ENCODE measurements around the gene PPM1J.

PPM1J gene

GRCh38 chr1:112704934-112705627 lies 10.1 kb downstream of the PPM1J start:
- no peak overlapping the region for H3K27ac ChIP-seq (ENCODE audit: low read depth, low read length)
- H4K20me1 ChIP-seq (ENCODE audit: low read depth, low read length), result no peaks in the 10 kb centered on the region
- no peaks in the 10 kb centered on the region for H3K79me2 ChIP-seq (ENCODE audit: insufficient read depth, low read length)
- peak overlapping the region; percentile 11 for H3K4me2 ChIP-seq (ENCODE audit: low read depth, low read length, poor library complexity, severe bottlenecking)
- H2AFZ ChIP-seq (ENCODE audit: low read depth, low read length, severe bottlenecking), result no peak overlapping the region
- no peak for TF ChIP-seq CTCF (IDR thresholded peaks at IDR 0.05; ENCODE audit: insufficient read depth, low read length, poor library complexity, severe bottlenecking)
- no peak for TF ChIP-seq EZH2phosphoT487 (conservative IDR thresholded peaks at IDR 0.05; ENCODE audit: low read length)
- no peak overlapping the region for H3K4me3 ChIP-seq (ENCODE audit: insufficient read depth, low read length, poor library complexity, severe bottlenecking)
- H3K9me2 ChIP-seq (replicated peaks; ENCODE audit: insufficient read depth, low read length), result no peaks in the 10 kb centered on the region
- H3K36me3 ChIP-seq (ENCODE audit: low read length), result no peaks in the 10 kb centered on the region
- H3K27me3 ChIP-seq (ENCODE audit: low read length), result no peaks in the 10 kb centered on the region
- no peaks in the 10 kb centered on the region for H3F3A ChIP-seq (ENCODE audit: insufficient read depth)
- H3K9me3 ChIP-seq (ENCODE audit: insufficient read depth, low read length), result no peaks in the 10 kb centered on the region
- H3K9ac ChIP-seq (ENCODE audit: low read length), result no peak overlapping the region

- no peak overlapping the region for H2AFZ ChIP-seq (ENCODE audit: low read depth, low read length, severe bottlenecking)
- H3K79me2 ChIP-seq (ENCODE audit: insufficient read depth, low read length), result no peaks in the 10 kb centered on the region
- H3K4me3 ChIP-seq (ENCODE audit: insufficient read depth, low read length, poor library complexity, severe bottlenecking), result no peak overlapping the region
- H3K27me3 ChIP-seq (ENCODE audit: low read length), result no peaks in the 10 kb centered on the region
- TF ChIP-seq EZH2phosphoT487 (conservative IDR thresholded peaks at IDR 0.05; ENCODE audit: low read length) (no peak), CTCF (IDR thresholded peaks at IDR 0.05; ENCODE audit: insufficient read depth, low read length, poor library complexity, severe bottlenecking) (no peak)
- H4K20me1 ChIP-seq (ENCODE audit: low read depth, low read length), result no peaks in the 10 kb centered on the region
- no peak overlapping the region for H3K9ac ChIP-seq (ENCODE audit: low read length)
- H3F3A ChIP-seq (ENCODE audit: insufficient read depth), result no peaks in the 10 kb centered on the region
- H3K27ac ChIP-seq (ENCODE audit: low read depth, low read length), result no peak overlapping the region
- no peaks in the 10 kb centered on the region for H3K36me3 ChIP-seq (ENCODE audit: low read length)
- H3K9me2 ChIP-seq (replicated peaks; ENCODE audit: insufficient read depth, low read length), result no peaks in the 10 kb centered on the region
- H3K4me2 ChIP-seq (ENCODE audit: low read depth, low read length, poor library complexity, severe bottlenecking), result no peak overlapping the region
- H3K9me3 ChIP-seq (ENCODE audit: insufficient read depth, low read length), result no peaks in the 10 kb centered on the region
Measured at GRCh38 chr1:112704391-112704933, 10.7 kb downstream of the PPM1J start.

GRCh38 chr1:112703706-112704105 lies 11.4 kb downstream of the PPM1J start:
- H3K9me3 ChIP-seq (ENCODE audit: insufficient read depth, low read length), result no peaks in the 10 kb centered on the region
- no peak overlapping the region for H3K27ac ChIP-seq (ENCODE audit: low read depth, low read length)
- H3K36me3 ChIP-seq (ENCODE audit: low read length), result no peaks in the 10 kb centered on the region
- TF ChIP-seq EZH2phosphoT487 (conservative IDR thresholded peaks at IDR 0.05; ENCODE audit: low read length), result no peak
- TF ChIP-seq CTCF (IDR thresholded peaks at IDR 0.05; ENCODE audit: insufficient read depth, low read length, poor library complexity, severe bottlenecking), result no peak
- no peak overlapping the region for H3K9ac ChIP-seq (ENCODE audit: low read length)
- no peaks in the 10 kb centered on the region for H3F3A ChIP-seq (ENCODE audit: insufficient read depth)
- H3K9me2 ChIP-seq (replicated peaks; ENCODE audit: insufficient read depth, low read length), result no peaks in the 10 kb centered on the region
- H3K27me3 ChIP-seq (ENCODE audit: low read length), result no peaks in the 10 kb centered on the region
- H2AFZ ChIP-seq (ENCODE audit: low read depth, low read length, severe bottlenecking), result no peak overlapping the region
- H4K20me1 ChIP-seq (ENCODE audit: low read depth, low read length), result no peaks in the 10 kb centered on the region
- no peak overlapping the region for H3K4me2 ChIP-seq (ENCODE audit: low read depth, low read length, poor library complexity, severe bottlenecking)
- no peak overlapping the region for H3K4me3 ChIP-seq (ENCODE audit: insufficient read depth, low read length, poor library complexity, severe bottlenecking)
- H3K79me2 ChIP-seq (ENCODE audit: insufficient read depth, low read length), result no peaks in the 10 kb centered on the region
